ENCODE data around the gene MGAT4A.

Gene MGAT4A

DNA sequence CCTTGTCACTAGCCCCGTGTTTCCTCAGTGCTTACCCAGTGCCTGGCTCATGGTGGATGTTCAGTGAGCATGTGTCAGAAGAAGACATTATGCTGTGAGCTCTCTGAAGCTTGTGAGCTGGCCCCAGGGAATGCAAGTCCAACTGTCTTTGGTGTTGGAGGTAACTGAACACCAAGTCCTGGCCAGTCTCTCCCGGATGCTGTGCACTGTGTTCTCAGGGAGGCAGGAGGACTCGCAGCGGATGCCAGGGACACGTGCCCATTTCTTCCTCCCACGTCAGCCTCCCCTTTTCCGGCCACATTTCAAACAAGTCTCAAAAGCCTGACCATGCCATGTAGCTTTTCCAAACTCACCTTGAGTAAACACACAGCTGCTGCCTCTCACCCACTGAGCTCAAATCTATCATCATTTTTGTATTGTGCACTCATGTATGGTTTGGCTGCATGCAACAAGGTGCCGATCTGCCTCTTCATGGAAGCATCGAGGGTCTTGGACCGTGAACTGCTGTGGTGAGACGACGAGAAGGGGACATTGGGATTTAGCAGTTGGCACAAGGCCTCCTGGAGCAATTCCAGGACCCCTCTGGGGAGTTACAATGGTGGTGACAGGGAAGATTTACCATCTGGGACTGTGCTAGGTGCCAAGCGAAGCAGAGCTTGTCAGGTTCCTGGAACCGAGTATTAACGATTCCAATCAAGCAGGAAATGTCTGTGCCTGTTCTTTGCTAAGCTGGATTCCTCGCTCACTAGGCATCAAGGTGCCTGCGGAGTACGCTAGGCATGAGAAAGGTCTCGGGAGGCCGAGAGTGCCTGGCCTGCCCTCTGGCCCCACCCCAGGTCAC, 44.4 kb upstream of the MGAT4A start:
- ATAC-seq: no peak
- TF ChIP-seq, protein P1, sequence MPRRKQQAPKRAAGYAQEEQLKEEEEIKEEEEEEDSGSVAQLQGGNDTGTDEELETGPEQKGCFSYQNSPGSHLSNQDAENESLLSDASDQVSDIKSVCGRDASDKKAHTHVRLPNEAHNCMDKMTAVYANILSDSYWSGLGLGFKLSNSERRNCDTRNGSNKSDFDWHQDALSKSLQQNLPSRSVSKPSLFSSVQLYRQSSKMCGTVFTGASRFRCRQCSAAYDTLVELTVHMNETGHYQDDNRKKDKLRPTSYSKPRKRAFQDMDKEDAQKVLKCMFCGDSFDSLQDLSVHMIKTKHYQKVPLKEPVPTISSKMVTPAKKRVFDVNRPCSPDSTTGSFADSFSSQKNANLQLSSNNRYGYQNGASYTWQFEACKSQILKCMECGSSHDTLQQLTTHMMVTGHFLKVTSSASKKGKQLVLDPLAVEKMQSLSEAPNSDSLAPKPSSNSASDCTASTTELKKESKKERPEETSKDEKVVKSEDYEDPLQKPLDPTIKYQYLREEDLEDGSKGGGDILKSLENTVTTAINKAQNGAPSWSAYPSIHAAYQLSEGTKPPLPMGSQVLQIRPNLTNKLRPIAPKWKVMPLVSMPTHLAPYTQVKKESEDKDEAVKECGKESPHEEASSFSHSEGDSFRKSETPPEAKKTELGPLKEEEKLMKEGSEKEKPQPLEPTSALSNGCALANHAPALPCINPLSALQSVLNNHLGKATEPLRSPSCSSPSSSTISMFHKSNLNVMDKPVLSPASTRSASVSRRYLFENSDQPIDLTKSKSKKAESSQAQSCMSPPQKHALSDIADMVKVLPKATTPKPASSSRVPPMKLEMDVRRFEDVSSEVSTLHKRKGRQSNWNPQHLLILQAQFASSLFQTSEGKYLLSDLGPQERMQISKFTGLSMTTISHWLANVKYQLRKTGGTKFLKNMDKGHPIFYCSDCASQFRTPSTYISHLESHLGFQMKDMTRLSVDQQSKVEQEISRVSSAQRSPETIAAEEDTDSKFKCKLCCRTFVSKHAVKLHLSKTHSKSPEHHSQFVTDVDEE (CRISPR knock-in tag; IDR thresholded peaks at IDR 0.05): no peak
- TF ChIP-seq, protein P2, sequence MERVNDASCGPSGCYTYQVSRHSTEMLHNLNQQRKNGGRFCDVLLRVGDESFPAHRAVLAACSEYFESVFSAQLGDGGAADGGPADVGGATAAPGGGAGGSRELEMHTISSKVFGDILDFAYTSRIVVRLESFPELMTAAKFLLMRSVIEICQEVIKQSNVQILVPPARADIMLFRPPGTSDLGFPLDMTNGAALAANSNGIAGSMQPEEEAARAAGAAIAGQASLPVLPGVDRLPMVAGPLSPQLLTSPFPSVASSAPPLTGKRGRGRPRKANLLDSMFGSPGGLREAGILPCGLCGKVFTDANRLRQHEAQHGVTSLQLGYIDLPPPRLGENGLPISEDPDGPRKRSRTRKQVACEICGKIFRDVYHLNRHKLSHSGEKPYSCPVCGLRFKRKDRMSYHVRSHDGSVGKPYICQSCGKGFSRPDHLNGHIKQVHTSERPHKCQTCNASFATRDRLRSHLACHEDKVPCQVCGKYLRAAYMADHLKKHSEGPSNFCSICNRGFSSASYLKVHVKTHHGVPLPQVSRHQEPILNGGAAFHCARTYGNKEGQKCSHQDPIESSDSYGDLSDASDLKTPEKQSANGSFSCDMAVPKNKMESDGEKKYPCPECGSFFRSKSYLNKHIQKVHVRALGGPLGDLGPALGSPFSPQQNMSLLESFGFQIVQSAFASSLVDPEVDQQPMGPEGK (CRISPR knock-in tag; IDR thresholded peaks at IDR 0.05; ENCODE audit: borderline replicate concordance): no peak
- no peak for TF ChIP-seq PPARA (CRISPR knock-in tag; IDR thresholded peaks at IDR 0.05; ENCODE audit: borderline replicate concordance)
- TF ChIP-seq ZNF565 (CRISPR knock-in tag; conservative IDR thresholded peaks at IDR 0.05; ENCODE audit: low read depth): no peak
- TF ChIP-seq ZFP30 (CRISPR knock-in tag; IDR thresholded peaks at IDR 0.05): no peak
- no peak for TF ChIP-seq OSR1 (CRISPR knock-in tag; IDR thresholded peaks at IDR 0.05)
- TF ChIP-seq ZFP3 (CRISPR knock-in tag; IDR thresholded peaks at IDR 0.05): no peak
- no peak for TF ChIP-seq CSDC2 (CRISPR knock-in tag; IDR thresholded peaks at IDR 0.05)
- no peak for TF ChIP-seq BACH2 (CRISPR knock-in tag; IDR thresholded peaks at IDR 0.05; ENCODE audit: borderline replicate concordance)
- no peak for TF ChIP-seq ISL1 (CRISPR knock-in tag; IDR thresholded peaks at IDR 0.05)
- TF ChIP-seq ARNTL (CRISPR knock-in tag; IDR thresholded peaks at IDR 0.05; ENCODE audit: borderline replicate concordance, low read depth): no peak
- no peak for TF ChIP-seq ZC3H10 (CRISPR knock-in tag; IDR thresholded peaks at IDR 0.05)
- TF ChIP-seq TOX (CRISPR knock-in tag; IDR thresholded peaks at IDR 0.05; ENCODE audit: borderline replicate concordance): no peak
- TF ChIP-seq, protein P3, sequence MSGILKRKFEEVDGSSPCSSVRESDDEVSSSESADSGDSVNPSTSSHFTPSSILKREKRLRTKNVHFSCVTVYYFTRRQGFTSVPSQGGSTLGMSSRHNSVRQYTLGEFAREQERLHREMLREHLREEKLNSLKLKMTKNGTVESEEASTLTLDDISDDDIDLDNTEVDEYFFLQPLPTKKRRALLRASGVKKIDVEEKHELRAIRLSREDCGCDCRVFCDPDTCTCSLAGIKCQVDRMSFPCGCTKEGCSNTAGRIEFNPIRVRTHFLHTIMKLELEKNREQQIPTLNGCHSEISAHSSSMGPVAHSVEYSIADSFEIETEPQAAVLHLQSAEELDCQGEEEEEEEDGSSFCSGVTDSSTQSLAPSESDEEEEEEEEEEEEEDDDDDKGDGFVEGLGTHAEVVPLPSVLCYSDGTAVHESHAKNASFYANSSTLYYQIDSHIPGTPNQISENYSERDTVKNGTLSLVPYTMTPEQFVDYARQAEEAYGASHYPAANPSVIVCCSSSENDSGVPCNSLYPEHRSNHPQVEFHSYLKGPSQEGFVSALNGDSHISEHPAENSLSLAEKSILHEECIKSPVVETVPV (CRISPR knock-in tag; IDR thresholded peaks at IDR 0.05): no peak
- TF ChIP-seq, protein P4, sequence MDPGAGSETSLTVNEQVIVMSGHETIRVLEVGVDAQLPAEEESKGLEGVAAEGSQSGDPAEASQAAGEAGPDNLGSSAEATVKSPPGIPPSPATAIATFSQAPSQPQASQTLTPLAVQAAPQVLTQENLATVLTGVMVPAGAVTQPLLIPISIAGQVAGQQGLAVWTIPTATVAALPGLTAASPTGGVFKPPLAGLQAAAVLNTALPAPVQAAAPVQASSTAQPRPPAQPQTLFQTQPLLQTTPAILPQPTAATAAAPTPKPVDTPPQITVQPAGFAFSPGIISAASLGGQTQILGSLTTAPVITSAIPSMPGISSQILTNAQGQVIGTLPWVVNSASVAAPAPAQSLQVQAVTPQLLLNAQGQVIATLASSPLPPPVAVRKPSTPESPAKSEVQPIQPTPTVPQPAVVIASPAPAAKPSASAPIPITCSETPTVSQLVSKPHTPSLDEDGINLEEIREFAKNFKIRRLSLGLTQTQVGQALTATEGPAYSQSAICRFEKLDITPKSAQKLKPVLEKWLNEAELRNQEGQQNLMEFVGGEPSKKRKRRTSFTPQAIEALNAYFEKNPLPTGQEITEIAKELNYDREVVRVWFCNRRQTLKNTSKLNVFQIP (CRISPR knock-in tag; IDR thresholded peaks at IDR 0.05; ENCODE audit: borderline replicate concordance, low read depth): no peak
- TF ChIP-seq ESRRG (CRISPR knock-in tag; IDR thresholded peaks at IDR 0.05): no peak

DNA sequence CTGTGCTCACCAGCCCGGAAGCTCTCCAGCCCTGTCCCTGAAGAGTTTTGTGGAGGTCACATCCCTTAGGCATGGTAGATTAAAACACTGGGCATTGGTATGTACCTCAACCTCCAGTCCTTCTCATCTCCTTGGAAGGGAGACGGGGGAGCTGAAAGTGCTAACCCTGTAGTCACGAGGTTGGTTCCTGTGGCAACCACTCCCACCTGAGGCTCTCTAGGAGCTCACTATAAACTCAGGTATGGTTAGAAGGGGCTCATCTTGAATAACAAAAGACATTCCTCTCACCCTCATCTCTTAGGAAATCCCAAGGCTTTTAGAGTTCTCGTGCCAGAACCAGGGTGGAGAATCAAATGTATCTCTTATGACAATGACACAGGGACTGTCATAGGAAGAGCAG, 43.0 kb upstream of the MGAT4A start:
- TF ChIP-seq ARNTL (CRISPR knock-in tag; IDR thresholded peaks at IDR 0.05; ENCODE audit: borderline replicate concordance, low read depth) (no peak), PPARA (CRISPR knock-in tag; IDR thresholded peaks at IDR 0.05; ENCODE audit: borderline replicate concordance) (no peak), ISL1 (CRISPR knock-in tag; IDR thresholded peaks at IDR 0.05) (no peak), SNAI2 (CRISPR knock-in tag; IDR thresholded peaks at IDR 0.05) (no peak), ZC3H10 (CRISPR knock-in tag; IDR thresholded peaks at IDR 0.05) (no peak), ZFP30 (CRISPR knock-in tag; IDR thresholded peaks at IDR 0.05) (no peak), TOX (CRISPR knock-in tag; IDR thresholded peaks at IDR 0.05; ENCODE audit: borderline replicate concordance) (no peak), ZNF565 (CRISPR knock-in tag; conservative IDR thresholded peaks at IDR 0.05; ENCODE audit: low read depth) (no peak), TCF4 (CRISPR knock-in tag; IDR thresholded peaks at IDR 0.05; ENCODE audit: borderline replicate concordance) (no peak), OSR1 (CRISPR knock-in tag; IDR thresholded peaks at IDR 0.05) (no peak), GLIS3 (CRISPR knock-in tag; IDR thresholded peaks at IDR 0.05) (no peak)
- TF ChIP-seq, protein P2 (CRISPR knock-in tag; IDR thresholded peaks at IDR 0.05; ENCODE audit: borderline replicate concordance): no peak
- TF ChIP-seq, protein P3 (CRISPR knock-in tag; IDR thresholded peaks at IDR 0.05): no peak
- TF ChIP-seq, protein P5, sequence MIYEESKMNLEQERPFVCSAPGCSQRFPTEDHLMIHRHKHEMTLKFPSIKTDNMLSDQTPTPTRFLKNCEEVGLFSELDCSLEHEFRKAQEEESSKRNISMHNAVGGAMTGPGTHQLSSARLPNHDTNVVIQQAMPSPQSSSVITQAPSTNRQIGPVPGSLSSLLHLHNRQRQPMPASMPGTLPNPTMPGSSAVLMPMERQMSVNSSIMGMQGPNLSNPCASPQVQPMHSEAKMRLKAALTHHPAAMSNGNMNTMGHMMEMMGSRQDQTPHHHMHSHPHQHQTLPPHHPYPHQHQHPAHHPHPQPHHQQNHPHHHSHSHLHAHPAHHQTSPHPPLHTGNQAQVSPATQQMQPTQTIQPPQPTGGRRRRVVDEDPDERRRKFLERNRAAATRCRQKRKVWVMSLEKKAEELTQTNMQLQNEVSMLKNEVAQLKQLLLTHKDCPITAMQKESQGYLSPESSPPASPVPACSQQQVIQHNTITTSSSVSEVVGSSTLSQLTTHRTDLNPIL (CRISPR knock-in tag; IDR thresholded peaks at IDR 0.05; ENCODE audit: low read depth): no peak
- TF ChIP-seq, protein P1 (CRISPR knock-in tag; IDR thresholded peaks at IDR 0.05): no peak
- ATAC-seq: no peak
